Trophoblast cell (in vitro differentiated cells and primary cell): ENCODE results near the gene MLST8.
A peak's percentile ranks its signal among the peaks of the same experiment; 100 is the strongest.
"Not testable (repeated sequence)": the region's sequence is repeated elsewhere in the genome, so short reads cannot be mapped to it uniquely, and the experiment has no call there.

Source experiments
- DNase-seq, 2 donors: peaks; one replicate each; pipeline ENCODE4 v3.0.0-alpha.2; 2016
- H2AFZ ChIP-seq: 2 replicates; pipeline ENCODE4 v1.6.1; 2013; ENCODE audit warnings: low read length, moderate library complexity, mild to moderate bottlenecking; ENCODE audit not compliant: insufficient read depth, poor library complexity
- H2AK5ac ChIP-seq: 2 replicates; pipeline ENCODE4 v1.6.1; 2013; ENCODE audit warnings: mild to moderate bottlenecking, low read length
- H2BK120ac ChIP-seq: 2 replicates; pipeline ENCODE4 v1.6.1; 2013; ENCODE audit warnings: low read length, mild to moderate bottlenecking, moderate library complexity; ENCODE audit not compliant: insufficient read depth, poor library complexity
- H2BK12ac ChIP-seq: 2 replicates; pipeline ENCODE4 v1.6.1; 2013; ENCODE audit warnings: mild to moderate bottlenecking, low read length, moderate library complexity
- H2BK5ac ChIP-seq: 2 replicates; pipeline ENCODE4 v1.6.1; 2013; ENCODE audit warnings: low read length, low read depth, moderate library complexity, mild to moderate bottlenecking; ENCODE audit not compliant: poor library complexity
- H3K14ac ChIP-seq: 2 replicates; pipeline ENCODE4 v1.6.1; 2013; ENCODE audit warnings: mild to moderate bottlenecking, low read length
- H3K18ac ChIP-seq: 2 replicates; pipeline ENCODE4 v1.6.1; 2013; ENCODE audit warnings: mild to moderate bottlenecking, low read length
- H3K23ac ChIP-seq: 2 replicates; pipeline ENCODE4 v1.6.1; 2013; ENCODE audit warnings: low read length
- H3K27ac ChIP-seq: 2 replicates; pipeline ENCODE4 v1.5.1; 2013; ENCODE audit warnings: low read depth, mild to moderate bottlenecking, inconsistent platforms, low read length, moderate library complexity
- H3K27me3 ChIP-seq: 2 replicates; pipeline ENCODE4 v1.6.1; 2013; ENCODE audit warnings: inconsistent platforms, mild to moderate bottlenecking, low read length, moderate library complexity; ENCODE audit not compliant: insufficient read depth
- H3K36me3 ChIP-seq, 2 experiments: 1 replicate in 1 of 2; 2 replicates in 1 of 2; pipeline ENCODE4 v1.6.1; 2013; ENCODE audit warnings: low read length in 2 of 2, mild to moderate bottlenecking in 2 of 2, moderate library complexity in 1 of 2; ENCODE audit not compliant: insufficient read depth in 2 of 2, control insufficient read depth in 1 of 2
- H3K4ac ChIP-seq: 2 replicates; pipeline ENCODE4 v1.6.1; 2013; ENCODE audit warnings: low read depth, mild to moderate bottlenecking, low read length, moderate library complexity
- H3K4me1 ChIP-seq, 2 experiments: 1 replicate in 1 of 2; 2 replicates in 1 of 2; pipeline ENCODE4 v1.6.1; 2013; ENCODE audit warnings: low read length in 2 of 2, mild to moderate bottlenecking in 2 of 2, moderate library complexity in 1 of 2; ENCODE audit not compliant: insufficient read depth in 2 of 2, control insufficient read depth in 1 of 2
- H3K4me2 ChIP-seq: 2 replicates; pipeline ENCODE4 v1.6.1; 2013; ENCODE audit warnings: inconsistent platforms, mild to moderate bottlenecking, low read length, moderate library complexity
- H3K4me3 ChIP-seq: 2 replicates; pipeline ENCODE4 v1.5.1; 2013; ENCODE audit warnings: mild to moderate bottlenecking, low read depth, low read length, inconsistent platforms
- H3K79me1 ChIP-seq: one replicate; pipeline ENCODE4 v1.6.1; 2013; ENCODE audit warnings: low read length
- H3K79me2 ChIP-seq: 2 replicates; pipeline ENCODE4 v1.6.1; 2013; ENCODE audit warnings: low read length, mild to moderate bottlenecking; ENCODE audit not compliant: control insufficient read depth, insufficient read depth, poor library complexity
- H3K9ac ChIP-seq: 2 replicates; pipeline ENCODE4 v1.6.1; 2013; ENCODE audit warnings: mild to moderate bottlenecking, low read length
- H3K9me3 ChIP-seq: 2 replicates; pipeline ENCODE4 v1.6.1; 2013; ENCODE audit warnings: low read depth, mild to moderate bottlenecking, control low read depth, inconsistent platforms, low read length; ENCODE audit not compliant: insufficient read depth
- H4K12ac ChIP-seq: 2 replicates; pipeline ENCODE4 v1.6.1; 2013; ENCODE audit warnings: low read depth, mild to moderate bottlenecking, low read length, moderate library complexity
- H4K8ac ChIP-seq: 2 replicates; pipeline ENCODE4 v1.6.1; 2013; ENCODE audit warnings: low read depth, mild to moderate bottlenecking, low read length, moderate library complexity
- H4K91ac ChIP-seq: one replicate; pipeline ENCODE4 v1.6.1; 2013; ENCODE audit warnings: low read depth, mild to moderate bottlenecking, low read length, moderate library complexity
- WGBS: extraction: QIAGEN DNeasy Blood & Tissue Kit; methylation state at CpG from one replicate; pipeline ENCODE4 v1.1.7; 2013; ENCODE audit warnings: missing lambda C conversion rate; ENCODE audit not compliant: insufficient read length, insufficient coverage; ENCODE audit errors: extremely low coverage; 5-methylcytosine and 5-hydroxymethylcytosine counted together

MLST8 gene

GRCh38 chr16:2238838-2239675 is 33.8 kb downstream of the MLST8 start:
- H3K14ac ChIP-seq, result no peak overlapping the region
- no peak overlapping the region for H4K12ac ChIP-seq
- H3K27me3 ChIP-seq, result peaks cover 21% of the 10 kb centered on the region
- H3K18ac ChIP-seq, result no peak overlapping the region
- no CpG with 5 or more reads among the region's 15 CpGs for WGBS
- no peak overlapping the region for H3K4ac ChIP-seq
- peaks cover 4% of the 10 kb centered on the region for H3K9me3 ChIP-seq
- no peak overlapping the region for H4K91ac ChIP-seq
- H3K4me3 ChIP-seq, result no peak overlapping the region
- no peak overlapping the region for H4K8ac ChIP-seq
- H3K27ac ChIP-seq, result no peak overlapping the region
- H3K4me1 ChIP-seq, result peaks cover 13 to 14% of the 10 kb centered on the region in 2 experiments
- H3K4me2 ChIP-seq, result no peak overlapping the region
- no peak overlapping the region for H3K9ac ChIP-seq
- peak in 1 of 2 donors; percentile 17 for DNase-seq
- H3K79me1 ChIP-seq, result no peaks in the 10 kb centered on the region
- H3K36me3 ChIP-seq, result peaks cover 47% of the 10 kb centered on the region in 2 experiments
- no peak overlapping the region for H2AK5ac ChIP-seq
- no peak overlapping the region for H2BK12ac ChIP-seq
- H2AFZ ChIP-seq, result no peak overlapping the region
- no peaks in the 10 kb centered on the region for H3K79me2 ChIP-seq
- no peak overlapping the region for H2BK120ac ChIP-seq
- no peak overlapping the region for H3K23ac ChIP-seq
- no peak overlapping the region for H2BK5ac ChIP-seq

GRCh38 chr16:2240331-2240730 is 35.1 kb downstream of the MLST8 start:
- not testable (repeated sequence) for DNase-seq, H2BK12ac ChIP-seq, H3K4me2 ChIP-seq, H3K9ac ChIP-seq, H3K79me2 ChIP-seq, H3K23ac ChIP-seq, H3K27ac ChIP-seq, H2AFZ ChIP-seq, H3K18ac ChIP-seq, H2BK5ac ChIP-seq, H3K79me1 ChIP-seq, H3K4ac ChIP-seq, H4K8ac ChIP-seq, H3K14ac ChIP-seq, H4K91ac ChIP-seq, H4K12ac ChIP-seq, H2AK5ac ChIP-seq, H3K9me3 ChIP-seq, H3K4me3 ChIP-seq, H2BK120ac ChIP-seq
- peaks cover 21% of the 10 kb centered on the region for H3K27me3 ChIP-seq
- H3K36me3 ChIP-seq, result peaks cover 47% of the 10 kb centered on the region in 2 experiments
- H3K4me1 ChIP-seq, result peaks cover 13 to 14% of the 10 kb centered on the region in 2 experiments
- WGBS, result no CpG with 5 or more reads among the region's 9 CpGs

GRCh38 chr16:2242598-2242997 is 37.3 kb downstream of the MLST8 start:
- Histone ChIP-seq H3K4me2 (no peak overlapping the region), H2AK5ac (no peak overlapping the region), H2AFZ (no peak overlapping the region), H3K14ac (no peak overlapping the region), H3K23ac (no peak overlapping the region), H2BK12ac (no peak overlapping the region), H3K4me1 (no peaks in the 10 kb centered on the region), H3K9ac (no peak overlapping the region), H3K4ac (no peak overlapping the region), H3K36me3 (peaks cover 56 to 57% of the 10 kb centered on the region in 2 experiments), H3K27me3 (peaks cover 8% of the 10 kb centered on the region), H2BK5ac (no peak overlapping the region), H4K91ac (no peak overlapping the region), H3K18ac (no peak overlapping the region), H3K79me1 (no peaks in the 10 kb centered on the region), H4K8ac (no peak overlapping the region), H3K9me3 (no peaks in the 10 kb centered on the region), H4K12ac (no peak overlapping the region), H3K4me3 (no peak overlapping the region), H3K79me2 (no peaks in the 10 kb centered on the region), H2BK120ac (no peak overlapping the region), H3K27ac (no peak overlapping the region)
- DNase-seq, result no peak
- WGBS, result no CpG with 5 or more reads among the region's 11 CpGs

- Histone ChIP-seq H3K27me3 (peaks cover 4% of the 10 kb centered on the region), H3K18ac (no peak overlapping the region), H4K91ac (no peak overlapping the region), H4K12ac (no peak overlapping the region), H2BK5ac (no peak overlapping the region), H4K8ac (no peak overlapping the region), H3K36me3 (peaks cover 56 to 57% of the 10 kb centered on the region in 2 experiments), H3K4me1 (no peaks in the 10 kb centered on the region), H3K27ac (no peak overlapping the region), H3K23ac (no peak overlapping the region), H3K79me1 (no peaks in the 10 kb centered on the region), H2AK5ac (no peak overlapping the region), H2BK120ac (no peak overlapping the region), H3K4me3 (no peak overlapping the region), H3K4ac (no peak overlapping the region), H3K4me2 (no peak overlapping the region), H2AFZ (no peak overlapping the region), H3K14ac (no peak overlapping the region), H3K9me3 (no peaks in the 10 kb centered on the region), H3K9ac (no peak overlapping the region), H2BK12ac (no peak overlapping the region), H3K79me2 (no peaks in the 10 kb centered on the region)
- no CpG with 5 or more reads among the region's 19 CpGs for whole genome bisulfite sequencing
- no peak for DNase-seq
These were observed 37.8 kb downstream of the MLST8 start for GRCh38 chr16:2243031-2243528.
